ENCODE measurements around the gene PSPH. TPM values are rescaled to one million over a fixed set of nuclear protein-coding genes. Genes with fewer than 3 reads are reported as not detected.

The PSPH gene
- total RNA-seq, 1 experiment from 2014 or later = 50.7 TPM

DNA sequence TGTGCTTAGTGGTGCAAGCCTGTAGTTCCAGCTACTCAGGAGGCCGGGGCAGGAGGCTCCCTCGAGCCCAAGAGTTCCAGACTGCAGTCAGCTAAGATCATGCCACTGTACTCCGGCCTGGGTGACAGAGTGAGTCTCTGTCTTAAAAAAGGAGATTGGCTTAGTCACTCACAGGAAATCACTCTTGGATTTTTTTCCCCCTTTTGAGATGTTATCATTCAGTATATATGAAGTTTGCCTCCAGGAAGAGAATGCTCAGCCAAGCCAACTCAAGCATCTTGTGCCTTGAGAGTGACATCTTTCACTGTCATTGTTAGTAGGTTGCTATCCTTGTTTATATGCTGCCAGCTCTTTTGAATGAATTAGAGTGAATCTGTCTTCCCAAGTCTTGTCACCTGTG is 58.9 kb downstream of the PSPH start:
- no peak for DNase-seq (ENCODE audit: low read depth, low spot score)
- intact Hi-C loops (cut with micrococcal nuclease) = no loop called here
- TF ChIP-seq EGR1 (IDR thresholded peaks at IDR 0.05; ENCODE audit: low read depth) (no peak), MAX (IDR thresholded peaks at IDR 0.05) (no peak), TCF7L2 (IDR thresholded peaks at IDR 0.05; ENCODE audit: borderline replicate concordance, extremely low read depth, insufficient read depth, insufficient read length) (no peak), CEBPB (IDR thresholded peaks at IDR 0.05; ENCODE audit: low read depth) (no peak), SRF (IDR thresholded peaks at IDR 0.05; ENCODE audit: low read depth) (no peak), EZH2 (IDR thresholded peaks at IDR 0.05) (no peak), SP1 (IDR thresholded peaks at IDR 0.05; ENCODE audit: low read depth) (no peak), YY1 (IDR thresholded peaks at IDR 0.05; ENCODE audit: extremely low read depth, insufficient replicate concordance, low read depth, low read length) (no peak), SIN3A (IDR thresholded peaks at IDR 0.05; ENCODE audit: low read depth) (no peak), JUND (IDR thresholded peaks at IDR 0.05) (no peak), CBX3 (IDR thresholded peaks at IDR 0.05; ENCODE audit: low read depth) (no peak), EZH2phosphoT487 (IDR thresholded peaks at IDR 0.05; ENCODE audit: borderline replicate concordance) (no peak), REST (IDR thresholded peaks at IDR 0.05; ENCODE audit: low read depth) (no peak), ELF1 (IDR thresholded peaks at IDR 0.05; ENCODE audit: borderline replicate concordance, low read depth) (no peak), ZBTB33 (IDR thresholded peaks at IDR 0.05; ENCODE audit: extremely low read depth, insufficient replicate concordance, low read length) (no peak)
- TF ChIP-seq, protein P1, sequence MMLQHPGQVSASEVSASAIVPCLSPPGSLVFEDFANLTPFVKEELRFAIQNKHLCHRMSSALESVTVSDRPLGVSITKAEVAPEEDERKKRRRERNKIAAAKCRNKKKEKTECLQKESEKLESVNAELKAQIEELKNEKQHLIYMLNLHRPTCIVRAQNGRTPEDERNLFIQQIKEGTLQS (IDR thresholded peaks at IDR 0.05) = no peak
- TF ChIP-seq, protein P2, sequence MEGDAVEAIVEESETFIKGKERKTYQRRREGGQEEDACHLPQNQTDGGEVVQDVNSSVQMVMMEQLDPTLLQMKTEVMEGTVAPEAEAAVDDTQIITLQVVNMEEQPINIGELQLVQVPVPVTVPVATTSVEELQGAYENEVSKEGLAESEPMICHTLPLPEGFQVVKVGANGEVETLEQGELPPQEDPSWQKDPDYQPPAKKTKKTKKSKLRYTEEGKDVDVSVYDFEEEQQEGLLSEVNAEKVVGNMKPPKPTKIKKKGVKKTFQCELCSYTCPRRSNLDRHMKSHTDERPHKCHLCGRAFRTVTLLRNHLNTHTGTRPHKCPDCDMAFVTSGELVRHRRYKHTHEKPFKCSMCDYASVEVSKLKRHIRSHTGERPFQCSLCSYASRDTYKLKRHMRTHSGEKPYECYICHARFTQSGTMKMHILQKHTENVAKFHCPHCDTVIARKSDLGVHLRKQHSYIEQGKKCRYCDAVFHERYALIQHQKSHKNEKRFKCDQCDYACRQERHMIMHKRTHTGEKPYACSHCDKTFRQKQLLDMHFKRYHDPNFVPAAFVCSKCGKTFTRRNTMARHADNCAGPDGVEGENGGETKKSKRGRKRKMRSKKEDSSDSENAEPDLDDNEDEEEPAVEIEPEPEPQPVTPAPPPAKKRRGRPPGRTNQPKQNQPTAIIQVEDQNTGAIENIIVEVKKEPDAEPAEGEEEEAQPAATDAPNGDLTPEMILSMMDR (IDR thresholded peaks at IDR 0.05 in 2 of 3, conservative IDR thresholded peaks at IDR 0.05 in 1 of 3; ENCODE audit: borderline replicate concordance in 1 of 3, insufficient read depth in 1 of 3, low read depth in 2 of 3, low read length in 2 of 3) = no peak
- H3K27me3 ChIP-seq (ENCODE audit: insufficient read depth, low read length) = no peaks in the 10 kb centered on the region
- ATAC-seq = no peak
- no peaks in the 10 kb centered on the region for H3K9me3 ChIP-seq (ENCODE audit: control insufficient read depth in 1 of 2, insufficient read depth in 1 of 2, low read depth in 1 of 2, low read length in 2 of 2)
- H3K9ac ChIP-seq (ENCODE audit: low read length) = no peak overlapping the region
- H3K79me2 ChIP-seq (ENCODE audit: insufficient read depth, low read length) = no peaks in the 10 kb centered on the region
- POLR2A ChIA-PET = no interaction called here
- H3K4me2 ChIP-seq (ENCODE audit: low read length) = no peak overlapping the region
- H4K20me1 ChIP-seq (ENCODE audit: insufficient read depth) = no peaks in the 10 kb centered on the region
- RAD21 ChIA-PET (ENCODE audit: low non-redundant PET in 1 of 2, low total read pairs in 2 of 2, uncharacterized antibody in 2 of 2, unreplicated experiment in 2 of 2) = no interaction called here
- CTCF ChIA-PET = no interaction called here
- no TSS peak for BruUV-seq (replicated peaks)
- no peaks in the 10 kb centered on the region for H3K9me2 ChIP-seq (ENCODE audit: insufficient read depth)
- no peak overlapping the region for H3K27ac ChIP-seq (ENCODE audit: low read depth, low read length)
- no peaks in the 10 kb centered on the region for H3K4me1 ChIP-seq (ENCODE audit: control insufficient read depth in 1 of 2, insufficient read depth in 2 of 2, low read length in 2 of 2)
- H3K4me3 ChIP-seq (replicated peaks in 1 of 2; ENCODE audit: low read depth in 1 of 2, low read length in 2 of 2) = no peak overlapping the region
- no peak overlapping the region for H2AFZ ChIP-seq (ENCODE audit: low read depth, low read length, poor library complexity, severe bottlenecking)
- peaks cover 4% of the 10 kb centered on the region in 2 experiments for H3K36me3 ChIP-seq (ENCODE audit: control insufficient read depth in 1 of 2, insufficient read depth in 2 of 2, low read length in 2 of 2)
